ENCODE data around the gene CDH2.

DNA sequence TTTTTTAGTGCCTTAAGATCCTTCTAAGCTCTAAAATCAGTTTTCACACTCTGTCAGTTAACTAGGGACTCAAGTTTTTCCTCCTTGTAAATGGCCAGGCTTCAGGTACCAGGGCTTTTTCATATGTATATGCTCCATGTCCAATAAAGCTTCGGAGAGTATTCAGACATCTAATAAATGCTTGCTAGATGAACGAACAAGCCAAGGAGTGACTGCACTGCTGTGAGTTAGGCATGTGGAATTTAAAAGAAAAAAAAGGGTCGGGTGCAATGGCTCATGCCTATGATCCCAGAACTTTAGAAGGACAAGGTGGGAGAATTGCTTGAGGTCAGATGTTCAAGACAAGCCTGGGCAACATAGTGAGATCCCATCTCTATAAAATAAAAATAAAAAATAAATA, 81.9 kb downstream of the CDH2 start:
- no peak for TF ChIP-seq CTCF (IDR thresholded peaks at IDR 0.05; ENCODE audit: low read depth, low read length)
- TF ChIP-seq EZH2phosphoT487 (IDR thresholded peaks at IDR 0.05; ENCODE audit: low read depth), result no peak
